HL-60 (cell line): ENCODE data around the gene DNAL4.

Experiments used
- POLR2AphosphoS5 ChIP-seq: IDR thresholded peaks from 2 replicates; pipeline ENCODE4 v1.6.1; 2012; ENCODE audit warnings: low read depth
- TF ChIP-seq, protein P1 (sequence below): IDR thresholded peaks from one replicate; pipeline ENCODE4 v1.5.1; 2011; ENCODE audit warnings: low read length, control low read depth, inconsistent platforms; ENCODE audit not compliant: insufficient read depth

DNA sequence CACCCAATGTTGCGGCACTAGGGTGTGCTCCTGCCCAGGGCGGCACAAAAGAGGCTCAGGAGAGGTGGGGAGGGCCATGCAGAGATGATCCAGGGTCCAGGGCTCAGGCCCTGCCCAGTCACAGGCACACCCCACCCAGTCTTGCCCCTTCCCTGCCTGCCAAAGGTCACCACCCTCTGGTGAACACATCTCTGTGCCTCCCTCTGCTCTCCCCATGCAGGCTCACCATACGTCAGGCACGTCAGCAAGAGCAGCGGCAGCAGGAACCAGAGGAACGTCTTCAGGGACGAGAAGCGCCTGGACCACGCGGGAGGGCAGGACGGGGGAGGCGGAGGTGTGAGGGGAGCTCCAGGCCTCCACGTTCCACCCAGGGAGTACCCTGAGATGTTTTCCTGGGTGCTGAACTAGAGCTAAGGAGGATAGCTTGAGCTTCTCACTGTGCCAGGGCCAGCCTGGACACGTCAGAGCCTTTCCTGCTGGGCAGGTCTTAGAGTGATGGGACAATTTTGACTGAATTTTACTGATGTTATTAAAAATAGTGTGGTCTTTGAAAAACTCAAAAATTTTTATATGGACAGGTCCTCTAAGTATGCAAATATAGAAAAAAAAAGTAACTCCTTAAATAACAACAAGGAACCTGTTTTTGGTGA lies 45.3 kb downstream of the DNAL4 start:
- TF ChIP-seq, protein P1, sequence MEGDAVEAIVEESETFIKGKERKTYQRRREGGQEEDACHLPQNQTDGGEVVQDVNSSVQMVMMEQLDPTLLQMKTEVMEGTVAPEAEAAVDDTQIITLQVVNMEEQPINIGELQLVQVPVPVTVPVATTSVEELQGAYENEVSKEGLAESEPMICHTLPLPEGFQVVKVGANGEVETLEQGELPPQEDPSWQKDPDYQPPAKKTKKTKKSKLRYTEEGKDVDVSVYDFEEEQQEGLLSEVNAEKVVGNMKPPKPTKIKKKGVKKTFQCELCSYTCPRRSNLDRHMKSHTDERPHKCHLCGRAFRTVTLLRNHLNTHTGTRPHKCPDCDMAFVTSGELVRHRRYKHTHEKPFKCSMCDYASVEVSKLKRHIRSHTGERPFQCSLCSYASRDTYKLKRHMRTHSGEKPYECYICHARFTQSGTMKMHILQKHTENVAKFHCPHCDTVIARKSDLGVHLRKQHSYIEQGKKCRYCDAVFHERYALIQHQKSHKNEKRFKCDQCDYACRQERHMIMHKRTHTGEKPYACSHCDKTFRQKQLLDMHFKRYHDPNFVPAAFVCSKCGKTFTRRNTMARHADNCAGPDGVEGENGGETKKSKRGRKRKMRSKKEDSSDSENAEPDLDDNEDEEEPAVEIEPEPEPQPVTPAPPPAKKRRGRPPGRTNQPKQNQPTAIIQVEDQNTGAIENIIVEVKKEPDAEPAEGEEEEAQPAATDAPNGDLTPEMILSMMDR = no peak
- TF ChIP-seq POLR2AphosphoS5 = no peak
